CD4-positive, CD25-positive, alpha-beta regulatory T cell (primary cell): ENCODE measurements around the gene ATP5F1E. TPM values are rescaled to one million over a fixed set of nuclear protein-coding genes. Genes with fewer than 3 reads are reported as not detected.

Source experiments
- ATAC-seq, 2 donors: fragments of 150-1000 bp; cut with Tn5 transposase; one replicate each; pipeline ENCODE4 v1.10.0; 2021; ENCODE audit warnings: low read depth in 2 of 2, moderate number of reproducible peaks in 2 of 2, moderate library complexity in 1 of 2
- DNase-seq, 3 donors: peaks; one replicate each; pipeline versions ENCODE4 v3.0.0 to v3.0.0-alpha.2; 2012 to 2022; ENCODE audit warnings: mixed read lengths in 1 of 3
- H3K27ac ChIP-seq: one replicate; pipeline ENCODE4 v1.7.0; 2013; ENCODE audit warnings: mild to moderate bottlenecking, low read length; ENCODE audit not compliant: insufficient read depth, poor library complexity, severe bottlenecking
- H3K27me3 ChIP-seq: one replicate; pipeline ENCODE4 v1.7.0; 2013; ENCODE audit warnings: low read length; ENCODE audit not compliant: control insufficient read depth, insufficient read depth
- H3K36me3 ChIP-seq: one replicate; pipeline ENCODE4 v1.7.0; 2013; ENCODE audit warnings: mild to moderate bottlenecking, low read length, moderate library complexity; ENCODE audit not compliant: control insufficient read depth, insufficient read depth
- H3K4me1 ChIP-seq: 2 replicates; pipeline ENCODE4 v1.7.0; 2013; ENCODE audit warnings: mild to moderate bottlenecking, low read length; ENCODE audit not compliant: insufficient read depth, control insufficient read depth, poor library complexity, severe bottlenecking
- H3K4me3 ChIP-seq: one replicate; pipeline ENCODE4 v1.7.0; 2013; ENCODE audit warnings: low read depth, mild to moderate bottlenecking, low read length, moderate library complexity
- H3K9me3 ChIP-seq, 2 experiments: 1 replicate in 1 of 2; 2 replicates in 1 of 2; pipeline ENCODE4 v1.7.0; 2013; ENCODE audit warnings: low read length in 2 of 2, mild to moderate bottlenecking in 1 of 2, moderate library complexity in 1 of 2; ENCODE audit not compliant: control insufficient read depth in 2 of 2
- H3K27ac Mint-ChIP-seq, 3 donors: one replicate each; pipeline ENCODE4 v1.8.0; 2020 to 2022; ENCODE audit warnings: mild to moderate bottlenecking in 3 of 3, mixed read lengths in 3 of 3, moderate library complexity in 2 of 3
- H3K27me3 Mint-ChIP-seq: one replicate; pipeline ENCODE4 v1.8.0; 2022; ENCODE audit warnings: mild to moderate bottlenecking, mixed read lengths
- H3K36me3 Mint-ChIP-seq: one replicate; pipeline ENCODE4 v1.8.0; 2020; ENCODE audit warnings: mixed read lengths
- H3K4me1 Mint-ChIP-seq, 4 donors: one replicate each; pipeline ENCODE4 v1.8.0; 2020 to 2022; ENCODE audit warnings: mixed read lengths in 4 of 4, mild to moderate bottlenecking in 1 of 4
- H3K4me3 Mint-ChIP-seq, 4 donors: one replicate each; pipeline ENCODE4 v1.8.0; 2020 to 2022; ENCODE audit warnings: mild to moderate bottlenecking in 4 of 4, mixed read lengths in 4 of 4, moderate library complexity in 3 of 4
- H3K9me3 Mint-ChIP-seq, 7 donors: one replicate each; pipeline ENCODE4 v1.8.0; 2020 to 2022; ENCODE audit warnings: mixed read lengths in 7 of 7, mild to moderate bottlenecking in 3 of 7, moderate library complexity in 2 of 7
- polyA plus RNA-seq, 4 donors: library from polyadenylated mRNA; unstranded; fragments of 300-500 nt; fragmentation: Illumina TruSeq; gene quantifications; one replicate each; pipeline ENCODE4 v1.2.3, GENCODE V29; 2021
- total RNA-seq: library from RNA; stranded (reverse); gene quantifications from one replicate; pipeline ENCODE4 v1.2.3, GENCODE V29; 2022

Gene ATP5F1E
- total and polyA plus RNA-seq, 5 donors from 2014 or later: 54.9 to 145 (median 89.2) TPM

GRCh38 chr20:59051666-59052185 lies 19.6 kb upstream of the ATP5F1E start:
- ATAC-seq: no peak
- Mint-ChIP-seq H3K36me3 (no peaks in the 10 kb centered on the region), H3K4me3 (no peak overlapping the region), H3K4me1 (peaks cover 0 to 8% (median 7%) of the 10 kb centered on the region in 4 donors), H3K27ac (no peak overlapping the region), H3K9me3 (peaks cover 0 to 4% (median 0%) of the 10 kb centered on the region in 7 donors), H3K27me3 (peaks cover 45% of the 10 kb centered on the region)
- H3K4me1 ChIP-seq: no peaks in the 10 kb centered on the region
- no peak overlapping the region for H3K27ac ChIP-seq
- H3K9me3 ChIP-seq: peaks cover 0 to 1% of the 10 kb centered on the region in 2 experiments
- DNase-seq: no peak
- H3K27me3 ChIP-seq: peaks cover 13% of the 10 kb centered on the region
- H3K36me3 ChIP-seq: no peaks in the 10 kb centered on the region
- H3K4me3 ChIP-seq: no peak overlapping the region

GRCh38 chr20:59050437-59050836 lies 18.3 kb upstream of the ATP5F1E start:
- Mint-ChIP-seq H3K4me1 (peaks cover 0 to 8% (median 7%) of the 10 kb centered on the region in 4 donors), H3K27me3 (peaks cover 37% of the 10 kb centered on the region), H3K27ac (no peak overlapping the region), H3K4me3 (no peak overlapping the region), H3K36me3 (no peaks in the 10 kb centered on the region), H3K9me3 (peaks cover 0 to 4% (median 0%) of the 10 kb centered on the region in 7 donors)
- ATAC-seq (no peak), DNase-seq (no peak)
- Histone ChIP-seq H3K9me3 (no peaks in the 10 kb centered on the region), H3K27ac (no peak overlapping the region), H3K4me3 (no peak overlapping the region), H3K27me3 (peaks cover 13% of the 10 kb centered on the region), H3K4me1 (no peaks in the 10 kb centered on the region), H3K36me3 (no peaks in the 10 kb centered on the region)

- no peak overlapping the region for H3K27ac ChIP-seq
- no peaks in the 10 kb centered on the region for H3K36me3 ChIP-seq
- ATAC-seq (no peak), DNase-seq (no peak)
- H3K36me3 Mint-ChIP-seq: no peaks in the 10 kb centered on the region
- no peaks in the 10 kb centered on the region for H3K9me3 ChIP-seq
- H3K9me3 Mint-ChIP-seq: no peaks in the 10 kb centered on the region
- peaks cover 30% of the 10 kb centered on the region for H3K27me3 Mint-ChIP-seq
- H3K27ac Mint-ChIP-seq: no peak overlapping the region
- H3K27me3 ChIP-seq: peaks cover 8% of the 10 kb centered on the region
- H3K4me3 Mint-ChIP-seq: no peak overlapping the region
- H3K4me1 ChIP-seq: no peaks in the 10 kb centered on the region
- peaks cover 8 to 14% (median 12%) of the 10 kb centered on the region in 4 donors for H3K4me1 Mint-ChIP-seq
- H3K4me3 ChIP-seq: no peak overlapping the region
Measured at GRCh38 chr20:59048681-59049030, 16.5 kb upstream of the ATP5F1E start.

- Histone ChIP-seq H3K4me1 (peaks cover 2% of the 10 kb centered on the region), H3K4me3 (no peak overlapping the region), H3K27ac (no peak overlapping the region), H3K27me3 (peaks cover 4% of the 10 kb centered on the region), H3K36me3 (no peaks in the 10 kb centered on the region), H3K9me3 (no peaks in the 10 kb centered on the region)
- Mint-ChIP-seq H3K36me3 (no peaks in the 10 kb centered on the region), H3K9me3 (no peaks in the 10 kb centered on the region), H3K4me3 (peak overlapping the region in 2 of 4 donors; percentile 1 to 8), H3K27ac (peak overlapping the region in 1 of 3 donors; percentile 23), H3K27me3 (peaks cover 25% of the 10 kb centered on the region), H3K4me1 (peaks cover 11 to 19% (median 16%) of the 10 kb centered on the region in 4 donors)
- ATAC-seq (no peak), DNase-seq (no peak)
Measured at GRCh38 chr20:59047938-59048680, 16.0 kb upstream of the ATP5F1E start.

GRCh38 chr20:59046862-59047261 lies 14.7 kb upstream of the ATP5F1E start:
- Histone ChIP-seq H3K4me3 (no peak overlapping the region), H3K9me3 (no peaks in the 10 kb centered on the region), H3K27me3 (peaks cover 4% of the 10 kb centered on the region), H3K4me1 (peaks cover 12% of the 10 kb centered on the region), H3K27ac (no peak overlapping the region), H3K36me3 (no peaks in the 10 kb centered on the region)
- Mint-ChIP-seq H3K9me3 (no peaks in the 10 kb centered on the region), H3K27me3 (peaks cover 12% of the 10 kb centered on the region), H3K4me1 (peaks cover 11 to 23% (median 18%) of the 10 kb centered on the region in 4 donors), H3K36me3 (no peaks in the 10 kb centered on the region), H3K27ac (peak overlapping the region in 1 of 3 donors; percentile 27), H3K4me3 (no peak overlapping the region)
- no peak for ATAC-seq
- no peak for DNase-seq

GRCh38 chr20:59044796-59045195 lies 12.7 kb upstream of the ATP5F1E start:
- H3K27me3 Mint-ChIP-seq: no peaks in the 10 kb centered on the region
- H3K4me1 ChIP-seq: peaks cover 32% of the 10 kb centered on the region
- H3K27ac ChIP-seq: no peak overlapping the region
- H3K27ac Mint-ChIP-seq: no peak overlapping the region
- peaks cover 12% of the 10 kb centered on the region for H3K36me3 Mint-ChIP-seq
- peaks cover 2% of the 10 kb centered on the region for H3K36me3 ChIP-seq
- no peak for DNase-seq
- H3K9me3 ChIP-seq: no peaks in the 10 kb centered on the region
- no peaks in the 10 kb centered on the region for H3K27me3 ChIP-seq
- H3K4me1 Mint-ChIP-seq: peaks cover 26 to 43% (median 37%) of the 10 kb centered on the region in 4 donors
- ATAC-seq: no peak
- H3K4me3 ChIP-seq: no peak overlapping the region
- H3K9me3 Mint-ChIP-seq: no peaks in the 10 kb centered on the region
- peak overlapping the region in 1 of 4 donors; percentile 96 for H3K4me3 Mint-ChIP-seq

GRCh38 chr20:59044295-59044694 lies 12.2 kb upstream of the ATP5F1E start:
- Histone ChIP-seq H3K4me1 (peaks cover 37% of the 10 kb centered on the region), H3K36me3 (peaks cover 3% of the 10 kb centered on the region), H3K27ac (no peak overlapping the region), H3K27me3 (no peaks in the 10 kb centered on the region), H3K4me3 (no peak overlapping the region), H3K9me3 (no peaks in the 10 kb centered on the region)
- Mint-ChIP-seq H3K36me3 (peaks cover 12% of the 10 kb centered on the region), H3K27me3 (no peaks in the 10 kb centered on the region), H3K27ac (peak overlapping the region in 1 of 3 donors; percentile 75), H3K9me3 (no peaks in the 10 kb centered on the region), H3K4me1 (peaks cover 31 to 48% (median 40%) of the 10 kb centered on the region in 4 donors), H3K4me3 (peak overlapping the region in 1 of 4 donors; percentile 96)
- DNase-seq: no peak
- no peak for ATAC-seq
